Measurements from ENCODE around the gene MAST2. TPM values are rescaled to one million over a fixed set of nuclear protein-coding genes. Genes with fewer than 3 reads are reported as not detected.

Gene MAST2
- total RNA-seq, 1 donor from 2014 or later: 22.0 TPM

DNA sequence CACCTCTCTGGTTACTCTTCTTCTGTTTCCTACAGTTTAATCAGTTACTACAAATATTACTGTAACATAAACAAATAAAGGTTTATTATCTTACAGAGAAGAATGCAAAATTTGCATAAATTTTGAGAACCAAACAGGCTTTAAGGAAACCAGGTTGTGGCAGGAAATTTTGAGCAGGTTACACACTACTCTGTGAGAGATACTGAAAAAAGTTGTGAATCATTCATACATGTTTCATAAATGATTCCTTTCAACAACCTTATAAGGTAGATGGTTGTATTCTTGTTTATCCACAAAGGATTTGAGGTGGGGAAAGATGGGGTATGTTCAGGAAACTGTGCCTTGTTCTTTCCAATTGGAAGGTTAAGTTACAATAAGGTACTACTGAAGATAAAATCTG is 58.6 kb downstream of the MAST2 start:
- H3K36me3 ChIP-seq: no peaks in the 10 kb centered on the region
- no peak overlapping the region for H3K4me3 ChIP-seq
- DNase-seq (no peak), ATAC-seq (no peak)
- H3K27me3 ChIP-seq: no peaks in the 10 kb centered on the region
- intact Hi-C loops (cut with DNase I): no loop called here
- H3K27ac ChIP-seq: no peak overlapping the region
- H3K4me1 ChIP-seq: peaks cover 4% of the 10 kb centered on the region
- TF ChIP-seq, protein P1, sequence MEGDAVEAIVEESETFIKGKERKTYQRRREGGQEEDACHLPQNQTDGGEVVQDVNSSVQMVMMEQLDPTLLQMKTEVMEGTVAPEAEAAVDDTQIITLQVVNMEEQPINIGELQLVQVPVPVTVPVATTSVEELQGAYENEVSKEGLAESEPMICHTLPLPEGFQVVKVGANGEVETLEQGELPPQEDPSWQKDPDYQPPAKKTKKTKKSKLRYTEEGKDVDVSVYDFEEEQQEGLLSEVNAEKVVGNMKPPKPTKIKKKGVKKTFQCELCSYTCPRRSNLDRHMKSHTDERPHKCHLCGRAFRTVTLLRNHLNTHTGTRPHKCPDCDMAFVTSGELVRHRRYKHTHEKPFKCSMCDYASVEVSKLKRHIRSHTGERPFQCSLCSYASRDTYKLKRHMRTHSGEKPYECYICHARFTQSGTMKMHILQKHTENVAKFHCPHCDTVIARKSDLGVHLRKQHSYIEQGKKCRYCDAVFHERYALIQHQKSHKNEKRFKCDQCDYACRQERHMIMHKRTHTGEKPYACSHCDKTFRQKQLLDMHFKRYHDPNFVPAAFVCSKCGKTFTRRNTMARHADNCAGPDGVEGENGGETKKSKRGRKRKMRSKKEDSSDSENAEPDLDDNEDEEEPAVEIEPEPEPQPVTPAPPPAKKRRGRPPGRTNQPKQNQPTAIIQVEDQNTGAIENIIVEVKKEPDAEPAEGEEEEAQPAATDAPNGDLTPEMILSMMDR (IDR thresholded peaks at IDR 0.05): no peak
- no peaks in the 10 kb centered on the region for H3K9me3 ChIP-seq

- Histone ChIP-seq H3K27ac (no peak overlapping the region), H3K27me3 (no peaks in the 10 kb centered on the region), H3K36me3 (no peaks in the 10 kb centered on the region), H3K9me3 (no peaks in the 10 kb centered on the region), H3K4me1 (peaks cover 4% of the 10 kb centered on the region), H3K4me3 (no peak overlapping the region)
- intact Hi-C loops (cut with DNase I): no loop called here
- ATAC-seq (no peak), DNase-seq (no peak)
- TF ChIP-seq, protein P1 (IDR thresholded peaks at IDR 0.05): no peak
Observed at GRCh38 chr1:45863218-45863617, 59.8 kb downstream of the MAST2 start.

- H3K27ac ChIP-seq: no peak overlapping the region
- no peaks in the 10 kb centered on the region for H3K36me3 ChIP-seq
- H3K9me3 ChIP-seq: no peaks in the 10 kb centered on the region
- peaks cover 4% of the 10 kb centered on the region for H3K4me1 ChIP-seq
- H3K4me3 ChIP-seq: peak overlapping the region; percentile 35
- intact Hi-C loops (cut with DNase I): no loop called here
- no peaks in the 10 kb centered on the region for H3K27me3 ChIP-seq
- TF ChIP-seq, protein P1 (IDR thresholded peaks at IDR 0.05): no peak
- DNase-seq (no peak), ATAC-seq (no peak)
Observed at GRCh38 chr1:45864167-45865106, 61.0 kb downstream of the MAST2 start.

DNA sequence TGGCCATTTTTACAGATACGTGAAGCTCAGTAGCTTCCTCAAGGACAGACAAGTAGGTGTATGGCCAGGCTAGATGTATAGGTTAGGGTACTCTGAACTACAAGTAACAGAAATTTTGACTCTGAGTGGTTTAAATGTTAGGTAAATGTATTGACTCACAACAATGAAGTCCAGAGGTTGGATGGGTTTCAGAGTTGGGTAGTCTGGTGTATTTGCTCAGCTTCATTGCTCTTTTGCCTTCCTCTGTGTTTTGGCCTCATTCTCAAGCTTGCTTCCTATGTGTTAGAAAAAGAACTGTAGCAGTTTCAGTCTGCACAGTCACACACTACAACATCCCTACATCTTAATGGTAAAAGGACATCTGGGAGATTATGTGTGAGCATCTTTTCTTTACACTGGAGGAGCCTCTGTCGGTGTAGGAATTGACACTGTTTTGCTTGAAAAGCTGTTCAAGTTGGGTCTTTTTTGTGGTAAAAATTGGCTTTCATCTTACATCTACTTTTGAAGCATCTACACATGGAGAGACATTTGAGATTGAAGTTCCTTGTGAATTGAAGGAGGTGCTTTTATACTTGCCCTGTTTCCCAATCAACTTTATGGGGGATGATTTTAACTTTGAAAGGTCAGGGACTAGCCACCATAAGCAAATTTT is 64.4 kb downstream of the MAST2 start:
- intact Hi-C loops (cut with DNase I): no loop called here
- DNase-seq (no peak), ATAC-seq (no peak)
- TF ChIP-seq, protein P1 (IDR thresholded peaks at IDR 0.05): no peak
- Histone ChIP-seq H3K27ac (no peak overlapping the region), H3K9me3 (no peaks in the 10 kb centered on the region), H3K27me3 (no peaks in the 10 kb centered on the region), H3K36me3 (no peaks in the 10 kb centered on the region), H3K4me1 (peaks cover 4% of the 10 kb centered on the region), H3K4me3 (no peak overlapping the region)

GRCh38 chr1:45868861-45869260 is 65.4 kb downstream of the MAST2 start:
- Histone ChIP-seq H3K36me3 (no peaks in the 10 kb centered on the region), H3K4me3 (no peak overlapping the region), H3K9me3 (no peaks in the 10 kb centered on the region), H3K27me3 (no peaks in the 10 kb centered on the region), H3K27ac (no peak overlapping the region), H3K4me1 (peaks cover 2% of the 10 kb centered on the region)
- ATAC-seq: no peak
- DNase-seq: no peak
- TF ChIP-seq, protein P1 (IDR thresholded peaks at IDR 0.05): no peak
- intact Hi-C loops (cut with DNase I): no loop called here
